ENCODE results near the gene MCFD2. TPM values are rescaled to one million over a fixed set of nuclear protein-coding genes. Genes with fewer than 3 reads are reported as not detected.
A peak's percentile ranks its signal among the peaks of the same experiment; 100 is the strongest.
"Not testable (repeated sequence)": the region's sequence is repeated elsewhere in the genome, so short reads cannot be mapped to it uniquely, and the experiment has no call there.

MCFD2 gene
- total RNA-seq, 5 donors from 2014 or later (not counting 1 experiment from before 2014, with no cell fraction given), result 30.8 to 44.0 (median 35.2) TPM

GRCh38 chr2:46909771-46910419, 5.7 kb downstream of the MCFD2 start:
- Mint-ChIP-seq H3K27me3 (no peaks in the 10 kb centered on the region), H3K9me3 (no peaks in the 10 kb centered on the region), H3K4me3 (no peak overlapping the region), H3K36me3 (peaks cover 48% of the 10 kb centered on the region), H3K4me1 (peaks cover 33 to 37% (median 34%) of the 10 kb centered on the region in 3 donors), H3K27ac (peak overlapping the region in 1 of 2 donors; percentile 1)
- DNase-seq (no peak), ATAC-seq (replicated peaks in 1 of 4) (no peak)
- peaks cover 13 to 57% of the 10 kb centered on the region in 2 donors for H3K36me3 ChIP-seq (ENCODE audit: control insufficient read depth in 2 of 2, extremely low read depth in 1 of 2, insufficient read depth in 1 of 2, low read length in 1 of 2)
- 83% methylated on average over 2 of the region's 6 CpGs for WGBS (ENCODE audit: insufficient coverage)
- no peaks in the 10 kb centered on the region for H3K27me3 ChIP-seq (replicated peaks in 1 of 2; ENCODE audit: control insufficient read depth in 2 of 2, extremely low read depth in 1 of 2, insufficient read depth in 2 of 2, low read length in 1 of 2)
- H3K4me1 ChIP-seq (ENCODE audit: control insufficient read depth in 1 of 2, extremely low read depth in 1 of 2, insufficient read depth in 2 of 2, low read length in 2 of 2), result peaks cover 8 to 16% of the 10 kb centered on the region in 2 experiments
- CTCF ChIA-PET, result no interaction called here
- POLR2A ChIA-PET, result no interaction called here
- no peak overlapping the region for H3K4me3 ChIP-seq (ENCODE audit: control insufficient read depth in 1 of 2, extremely low read depth in 1 of 2, low read length in 1 of 2)
- no peak overlapping the region for H3K27ac ChIP-seq (ENCODE audit: low read length)
- no peaks in the 10 kb centered on the region for H3K9me3 ChIP-seq

GRCh38 chr2:46909150-46909549, 6.5 kb downstream of the MCFD2 start:
- ATAC-seq (replicated peaks in 1 of 4), result no peak
- H3K27ac ChIP-seq (ENCODE audit: low read length), result no peak overlapping the region
- Mint-ChIP-seq H3K27ac (no peak overlapping the region), H3K36me3 (peaks cover 52% of the 10 kb centered on the region), H3K27me3 (no peaks in the 10 kb centered on the region), H3K4me1 (peaks cover 26 to 29% (median 26%) of the 10 kb centered on the region in 3 donors), H3K4me3 (no peak overlapping the region), H3K9me3 (no peaks in the 10 kb centered on the region)
- no peaks in the 10 kb centered on the region for H3K9me3 ChIP-seq
- H3K4me3 ChIP-seq (ENCODE audit: control insufficient read depth in 1 of 2, extremely low read depth in 1 of 2, low read length in 1 of 2), result no peak overlapping the region
- H3K4me1 ChIP-seq (ENCODE audit: control insufficient read depth in 1 of 2, extremely low read depth in 1 of 2, insufficient read depth in 2 of 2, low read length in 2 of 2), result peaks cover 1 to 9% of the 10 kb centered on the region in 2 experiments
- POLR2A ChIA-PET, result no interaction called here
- no peaks in the 10 kb centered on the region for H3K27me3 ChIP-seq (replicated peaks in 1 of 2; ENCODE audit: control insufficient read depth in 2 of 2, extremely low read depth in 1 of 2, insufficient read depth in 2 of 2, low read length in 1 of 2)
- no peak for DNase-seq
- H3K36me3 ChIP-seq (ENCODE audit: control insufficient read depth in 2 of 2, extremely low read depth in 1 of 2, insufficient read depth in 1 of 2, low read length in 1 of 2), result peaks cover 13 to 57% of the 10 kb centered on the region in 2 donors
- 82% methylated on average over 3 of the region's 4 CpGs for WGBS (ENCODE audit: insufficient coverage)
- CTCF ChIA-PET, result interaction anchor here in 1 of 2 donors (0.6 kb wide), 1 partner anchor 1224 kb away, joined by 3 read pairs; no protein-coding TSS in a partner anchor

- H3K27me3 Mint-ChIP-seq; H3K27ac ChIP-seq (ENCODE audit: low read length); H3K4me1 ChIP-seq (ENCODE audit: control insufficient read depth in 1 of 2, extremely low read depth in 1 of 2, insufficient read depth in 2 of 2, low read length in 2 of 2); CTCF ChIA-PET; H3K9me3 Mint-ChIP-seq; ATAC-seq (replicated peaks in 1 of 4); H3K27ac Mint-ChIP-seq; H3K4me3 Mint-ChIP-seq; H3K27me3 ChIP-seq (replicated peaks in 1 of 2; ENCODE audit: control insufficient read depth in 2 of 2, extremely low read depth in 1 of 2, insufficient read depth in 2 of 2, low read length in 1 of 2); DNase-seq; POLR2A ChIA-PET; H3K4me3 ChIP-seq (ENCODE audit: control insufficient read depth in 1 of 2, extremely low read depth in 1 of 2, low read length in 1 of 2); H3K9me3 ChIP-seq: not testable (repeated sequence)
- Mint-ChIP-seq H3K36me3 (peaks cover 59% of the 10 kb centered on the region), H3K4me1 (peaks cover 8 to 15% (median 14%) of the 10 kb centered on the region in 3 donors)
- H3K36me3 ChIP-seq (ENCODE audit: control insufficient read depth in 2 of 2, extremely low read depth in 1 of 2, insufficient read depth in 1 of 2, low read length in 1 of 2), result peaks cover 13 to 49% of the 10 kb centered on the region in 2 donors
- 90% methylated on average over 3 of the region's 10 CpGs for WGBS (ENCODE audit: insufficient coverage)
Observed at GRCh38 chr2:46904908-46905678, 10.5 kb downstream of the MCFD2 start.

GRCh38 chr2:46902980-46903379, 12.6 kb downstream of the MCFD2 start:
- H3K27me3 ChIP-seq (replicated peaks in 1 of 2; ENCODE audit: control insufficient read depth in 2 of 2, extremely low read depth in 1 of 2, insufficient read depth in 2 of 2, low read length in 1 of 2); H3K9me3 ChIP-seq; H3K9me3 Mint-ChIP-seq; H3K4me3 Mint-ChIP-seq; H3K4me1 ChIP-seq (ENCODE audit: control insufficient read depth in 1 of 2, extremely low read depth in 1 of 2, insufficient read depth in 2 of 2, low read length in 2 of 2); ATAC-seq (replicated peaks in 1 of 4); H3K27ac ChIP-seq (ENCODE audit: low read length); H3K4me3 ChIP-seq (ENCODE audit: control insufficient read depth in 1 of 2, extremely low read depth in 1 of 2, low read length in 1 of 2); H3K4me1 Mint-ChIP-seq; CTCF ChIA-PET; H3K27me3 Mint-ChIP-seq; POLR2A ChIA-PET; DNase-seq; H3K27ac Mint-ChIP-seq: not testable (repeated sequence)
- H3K36me3 Mint-ChIP-seq, result peaks cover 42% of the 10 kb centered on the region
- WGBS (ENCODE audit: insufficient coverage), result 94% methylated on average over 3 of the region's 6 CpGs
- peaks cover 4 to 28% of the 10 kb centered on the region in 2 donors for H3K36me3 ChIP-seq (ENCODE audit: control insufficient read depth in 2 of 2, extremely low read depth in 1 of 2, insufficient read depth in 1 of 2, low read length in 1 of 2)

- no peak overlapping the region for H3K4me3 ChIP-seq (ENCODE audit: control insufficient read depth in 1 of 2, extremely low read depth in 1 of 2, low read length in 1 of 2)
- no peaks in the 10 kb centered on the region for H3K9me3 Mint-ChIP-seq
- DNase-seq, result no peak
- peaks cover 0 to 6% (median 0%) of the 10 kb centered on the region in 3 donors for H3K4me1 Mint-ChIP-seq
- H3K27ac ChIP-seq (ENCODE audit: low read length), result no peak overlapping the region
- peaks cover 37% of the 10 kb centered on the region for H3K36me3 Mint-ChIP-seq
- no peaks in the 10 kb centered on the region for H3K9me3 ChIP-seq
- H3K36me3 ChIP-seq (ENCODE audit: control insufficient read depth in 2 of 2, extremely low read depth in 1 of 2, insufficient read depth in 1 of 2, low read length in 1 of 2), result peaks cover 4 to 22% of the 10 kb centered on the region in 2 donors
- no peak for ATAC-seq (replicated peaks in 1 of 4)
- no peaks in the 10 kb centered on the region for H3K27me3 ChIP-seq (replicated peaks in 1 of 2; ENCODE audit: control insufficient read depth in 2 of 2, extremely low read depth in 1 of 2, insufficient read depth in 2 of 2, low read length in 1 of 2)
- ChIA-PET POLR2A (no interaction called here), CTCF (no interaction called here)
- H3K4me1 ChIP-seq (ENCODE audit: control insufficient read depth in 1 of 2, extremely low read depth in 1 of 2, insufficient read depth in 2 of 2, low read length in 2 of 2), result no peaks in the 10 kb centered on the region
- no peaks in the 10 kb centered on the region for H3K27me3 Mint-ChIP-seq
- no peak overlapping the region for H3K4me3 Mint-ChIP-seq
- H3K27ac Mint-ChIP-seq, result no peak overlapping the region
Observed at GRCh38 chr2:46902465-46902864, 13.1 kb downstream of the MCFD2 start.

GRCh38 chr2:46901611-46902010, 14.0 kb downstream of the MCFD2 start:
- H3K4me1 ChIP-seq (ENCODE audit: control insufficient read depth in 1 of 2, extremely low read depth in 1 of 2, insufficient read depth in 2 of 2, low read length in 2 of 2), result no peaks in the 10 kb centered on the region
- no peak overlapping the region for H3K27ac ChIP-seq (ENCODE audit: low read length)
- H3K9me3 ChIP-seq, result no peaks in the 10 kb centered on the region
- no peak overlapping the region for H3K27ac Mint-ChIP-seq
- H3K9me3 Mint-ChIP-seq, result no peaks in the 10 kb centered on the region
- ChIA-PET POLR2A (no interaction called here), CTCF (interaction anchor here in 1 of 2 donors (0.6 kb wide), 1 partner anchor 778 kb away, joined by 3 read pairs; no protein-coding TSS in a partner anchor)
- no peak overlapping the region for H3K4me3 Mint-ChIP-seq
- ATAC-seq (replicated peaks in 1 of 4), result no peak
- H3K4me1 Mint-ChIP-seq, result peaks cover 0 to 6% (median 0%) of the 10 kb centered on the region in 3 donors
- no peaks in the 10 kb centered on the region for H3K27me3 ChIP-seq (replicated peaks in 1 of 2; ENCODE audit: control insufficient read depth in 2 of 2, extremely low read depth in 1 of 2, insufficient read depth in 2 of 2, low read length in 1 of 2)
- no peak for DNase-seq
- no peak overlapping the region for H3K4me3 ChIP-seq (ENCODE audit: control insufficient read depth in 1 of 2, extremely low read depth in 1 of 2, low read length in 1 of 2)
- peaks cover 28% of the 10 kb centered on the region for H3K36me3 Mint-ChIP-seq
- 83% methylated on average over 1 of the region's 2 CpGs for WGBS (ENCODE audit: insufficient coverage)
- no peaks in the 10 kb centered on the region for H3K27me3 Mint-ChIP-seq
- peaks cover 2 to 14% of the 10 kb centered on the region in 2 donors for H3K36me3 ChIP-seq (ENCODE audit: control insufficient read depth in 2 of 2, extremely low read depth in 1 of 2, insufficient read depth in 1 of 2, low read length in 1 of 2)

Measured in T-cell (primary cell).